Bronchial epithelial cell (primary cell): ENCODE data around the gene ABCG8. TPM values are rescaled to one million over a fixed set of nuclear protein-coding genes. Genes with fewer than 3 reads are reported as not detected.

Experiments
- DNase-seq: peaks from one replicate; pipeline ENCODE4 v3.0.0-alpha.2; 2010; ENCODE audit warnings: low read depth
- FAIRE-seq: peaks from 2 replicates; lab custom pipeline; 2011; peaks lifted over from hg19 to GRCh38; lab: Jason Lieb, UNC
- H3K27me3 ChIP-seq: 2 replicates; pipeline ENCODE4 v1.5.1; 2011; ENCODE audit warnings: low read length; ENCODE audit not compliant: control insufficient read depth, insufficient read depth
- H3K36me3 ChIP-seq: 2 replicates; pipeline ENCODE4 v1.5.1; 2011; ENCODE audit warnings: low read length; ENCODE audit not compliant: control insufficient read depth, insufficient read depth
- H3K4me3 ChIP-seq: 2 replicates; pipeline ENCODE4 v1.5.1; 2011; ENCODE audit warnings: mild to moderate bottlenecking, low read depth, low read length, control low read depth
- CTCF ChIP-seq: IDR thresholded peaks from 2 replicates; pipeline ENCODE4 v1.5.1; 2011; ENCODE audit warnings: mild to moderate bottlenecking, moderate library complexity, low read length, control low read depth, inconsistent platforms; ENCODE audit not compliant: insufficient read depth, severe bottlenecking
- total RNA-seq: library from RNA; depleted of rRNA; stranded (reverse); fragments of >200 nt; gene quantifications from 2 replicates; pipeline ENCODE4 v1.2.1, GENCODE V29; 2014

Gene ABCG8
- total RNA-seq: under 0.01 TPM in 1 of 2 replicates, not detected in the other

GRCh38 chr2:43838560-43839267 is at the start of gene ABCG8, which contains the start of gene ABCG5:
Gene ABCG8 (plus strand): TSS chr2:43838971. CDS start chr2:43839054, 83 bp downstream.
Gene ABCG5 (minus strand): TSS chr2:43838839. CDS start chr2:43838679, 160 bp downstream.
- peaks cover 2% of the 10 kb centered on the region for H3K27me3 ChIP-seq
- DNase-seq: no peak
- FAIRE-seq: no peak
- TF ChIP-seq CTCF: no peak
- H3K36me3 ChIP-seq: no peaks in the 10 kb centered on the region
- no peak within 1 kb of the TSS for H3K4me3 ChIP-seq

DNA sequence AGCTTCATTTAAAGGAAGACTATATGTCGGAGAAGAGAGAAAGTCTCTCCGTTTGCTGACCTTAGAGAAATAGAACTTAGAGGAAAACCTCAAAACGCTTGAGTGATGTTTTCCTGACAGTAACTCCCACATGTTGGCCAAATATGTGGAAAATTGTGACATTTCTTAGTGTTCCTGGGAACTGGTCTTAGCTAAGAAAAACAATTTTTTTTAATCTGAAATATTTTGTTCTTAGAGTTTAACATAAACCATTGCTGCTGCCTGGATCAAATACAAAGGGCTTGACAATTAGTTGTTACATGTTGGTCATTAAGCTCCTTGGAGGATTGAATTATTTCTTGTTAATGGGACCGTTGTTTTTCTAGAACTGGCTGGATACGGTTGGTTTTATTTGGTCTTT is 48.6 kb upstream of the ABCG8 start:
- no peaks in the 10 kb centered on the region for H3K36me3 ChIP-seq
- FAIRE-seq: no peak
- no peak for TF ChIP-seq CTCF
- DNase-seq: no peak
- no peak overlapping the region for H3K4me3 ChIP-seq
- H3K27me3 ChIP-seq: no peaks in the 10 kb centered on the region

GRCh38 chr2:43791035-43791765 is 47.6 kb upstream of the ABCG8 start:
- FAIRE-seq: no peak
- no peaks in the 10 kb centered on the region for H3K36me3 ChIP-seq

GRCh38 chr2:43792653-43793052 is 46.1 kb upstream of the ABCG8 start:
- H3K36me3 ChIP-seq: no peaks in the 10 kb centered on the region
- H3K27me3 ChIP-seq: no peaks in the 10 kb centered on the region
- FAIRE-seq (no peak), DNase-seq (no peak)
- H3K4me3 ChIP-seq: no peak overlapping the region
- TF ChIP-seq CTCF: no peak

More at GRCh38 chr2:43791035-43791765, 47.6 kb upstream of the ABCG8 start:
- H3K4me3 ChIP-seq: no peak overlapping the region
- DNase-seq: no peak
- H3K27me3 ChIP-seq: no peaks in the 10 kb centered on the region
- TF ChIP-seq CTCF: no peak

DNA sequence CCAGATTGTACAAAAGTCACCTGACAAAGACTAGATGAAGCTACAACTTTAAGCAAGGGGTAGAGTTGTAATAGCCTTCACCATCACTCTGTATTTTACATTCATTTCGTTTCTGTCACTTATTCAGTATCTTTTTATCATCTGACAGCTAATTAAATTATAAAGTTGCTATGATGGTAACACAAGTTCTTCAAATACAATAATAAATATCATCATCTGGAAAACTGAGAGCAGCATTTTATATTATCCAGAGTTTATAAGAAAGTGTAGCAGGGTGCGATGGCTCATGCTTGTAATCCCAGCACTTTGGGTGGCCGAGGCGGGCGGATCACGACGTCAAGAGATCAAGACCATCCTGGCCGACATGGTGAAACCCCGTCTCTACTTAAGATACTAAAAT is 43.8 kb upstream of the ABCG8 start:
- TF ChIP-seq CTCF: no peak
- FAIRE-seq (no peak), DNase-seq (no peak)
- Histone ChIP-seq H3K4me3 (no peak overlapping the region), H3K27me3 (no peaks in the 10 kb centered on the region), H3K36me3 (no peaks in the 10 kb centered on the region)
